ENCODE data around the gene PDE10A.
"Not testable (repeated sequence)": the region's sequence is repeated elsewhere in the genome, so short reads cannot be mapped to it uniquely, and the experiment has no call there.

PDE10A gene

DNA sequence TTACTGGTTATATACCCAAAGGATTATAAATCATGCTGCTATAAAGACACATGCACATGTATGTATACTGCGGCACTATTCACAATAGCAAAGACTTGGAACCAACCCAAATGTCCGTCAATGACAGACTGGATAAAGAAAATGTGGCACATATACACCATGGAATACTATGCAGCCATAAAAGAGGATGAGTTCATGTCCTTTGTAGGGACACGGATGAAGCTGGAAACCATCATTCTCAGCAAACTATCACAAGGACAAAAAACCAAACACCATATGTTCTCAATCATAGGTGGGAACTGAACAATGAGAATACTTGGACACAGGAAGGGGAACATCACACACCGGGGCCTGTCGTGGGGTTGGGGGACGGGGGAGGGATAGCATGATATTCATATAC is 104.9 kb downstream of the PDE10A start:
- DNase-seq (ENCODE audit: extremely low read depth in 1 of 2, low read depth in 1 of 2), result not testable (repeated sequence)

DNA sequence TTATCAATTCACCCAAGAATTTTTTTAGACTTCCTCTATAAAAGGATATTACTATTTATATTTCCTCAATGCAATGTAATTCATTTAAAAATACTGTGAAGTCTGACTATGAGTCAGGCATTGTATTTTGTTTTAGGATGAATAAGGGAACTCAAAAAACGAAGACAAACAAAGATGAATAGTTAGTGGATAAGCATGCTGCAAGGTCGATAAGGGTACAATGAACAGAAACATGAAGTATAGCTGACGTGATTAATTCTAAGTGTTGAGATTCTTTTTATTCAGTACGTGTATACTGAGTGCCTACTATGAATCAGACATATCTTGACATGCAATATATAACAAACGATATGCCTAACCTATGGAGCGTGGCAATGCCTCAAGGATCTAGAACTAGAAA is 105.4 kb downstream of the PDE10A start:
- no peak for DNase-seq (ENCODE audit: extremely low read depth in 1 of 2, low read depth in 1 of 2)

DNA sequence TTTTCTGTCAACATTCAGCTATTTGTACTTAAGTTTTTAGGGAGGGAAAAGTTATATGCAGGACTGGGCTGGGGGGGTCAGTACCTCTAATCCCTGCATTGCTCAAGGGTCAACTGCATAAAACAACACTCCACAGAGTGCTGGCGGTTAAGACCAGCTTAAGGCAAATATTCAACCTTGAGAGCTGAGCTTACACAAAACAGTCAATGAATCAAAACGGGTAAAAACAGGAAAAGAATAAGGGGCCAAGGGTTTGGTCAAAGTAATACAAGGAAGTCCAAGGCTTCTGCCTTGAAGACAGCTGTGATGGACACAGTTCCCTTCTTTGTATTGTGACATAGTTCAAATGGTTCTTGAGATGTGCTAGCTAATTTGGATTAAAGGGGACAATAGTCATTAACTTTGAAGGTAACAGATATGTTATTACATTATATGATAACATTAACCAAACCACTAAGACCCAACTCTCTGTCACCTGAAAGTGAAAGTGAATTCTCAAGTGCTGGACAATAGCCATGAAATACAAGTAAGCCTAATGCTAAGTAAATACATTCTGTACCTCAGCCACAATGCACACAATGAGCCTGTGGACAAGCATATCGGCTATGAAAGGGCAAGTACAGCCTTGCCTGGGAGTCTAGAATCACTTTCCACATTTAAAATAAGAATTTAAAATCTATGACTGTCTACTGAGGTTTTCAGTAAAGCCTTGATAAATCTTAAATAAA is 106.8 kb downstream of the PDE10A start:
- no peak for DNase-seq (ENCODE audit: extremely low read depth in 1 of 2, low read depth in 1 of 2)

DNA sequence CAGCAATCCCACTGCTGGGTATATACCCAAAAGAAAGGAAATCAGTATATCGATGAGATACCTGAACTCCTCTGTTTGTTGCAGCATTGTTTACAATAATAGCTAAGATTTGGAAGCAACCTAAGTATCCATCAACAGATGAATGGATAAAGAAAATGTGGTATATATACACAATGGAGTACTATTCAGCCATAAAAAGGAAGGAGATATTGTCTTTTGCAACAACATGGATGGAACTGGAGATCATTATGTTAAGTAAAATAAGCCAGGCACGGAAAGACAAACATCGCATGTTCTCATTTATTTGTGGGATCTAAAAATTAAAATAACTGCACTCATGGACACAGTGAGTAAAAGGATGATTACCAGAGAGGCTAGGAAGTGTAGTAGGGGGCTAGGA is 108.4 kb downstream of the PDE10A start:
- not testable (repeated sequence) for DNase-seq (ENCODE audit: extremely low read depth in 1 of 2, low read depth in 1 of 2)

DNA sequence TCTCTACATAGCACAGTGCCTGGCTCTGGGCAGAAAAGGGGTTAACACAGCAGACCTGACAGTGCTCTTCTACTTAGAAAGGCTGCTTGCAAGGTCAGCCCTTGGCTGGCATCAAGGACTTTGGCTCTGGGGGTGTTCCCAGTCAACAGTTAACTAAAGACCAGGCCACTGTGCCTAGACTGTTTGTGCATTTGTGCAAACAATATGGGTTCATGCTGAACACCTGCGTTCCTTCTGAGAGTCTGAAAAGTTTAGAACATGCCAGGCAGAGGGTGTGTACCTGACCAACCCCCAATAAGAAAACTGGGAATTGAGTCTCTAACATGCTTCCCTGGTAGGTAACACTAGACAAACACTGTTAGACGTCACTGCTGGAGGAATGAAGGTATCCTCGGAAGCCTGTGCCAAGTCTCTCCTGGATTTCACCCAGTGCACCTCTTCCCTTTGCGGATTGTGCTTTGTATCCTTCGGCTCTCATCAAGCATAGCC is 110.7 kb downstream of the PDE10A start:
- DNase-seq (ENCODE audit: extremely low read depth in 1 of 2, low read depth in 1 of 2), result no peak

DNA sequence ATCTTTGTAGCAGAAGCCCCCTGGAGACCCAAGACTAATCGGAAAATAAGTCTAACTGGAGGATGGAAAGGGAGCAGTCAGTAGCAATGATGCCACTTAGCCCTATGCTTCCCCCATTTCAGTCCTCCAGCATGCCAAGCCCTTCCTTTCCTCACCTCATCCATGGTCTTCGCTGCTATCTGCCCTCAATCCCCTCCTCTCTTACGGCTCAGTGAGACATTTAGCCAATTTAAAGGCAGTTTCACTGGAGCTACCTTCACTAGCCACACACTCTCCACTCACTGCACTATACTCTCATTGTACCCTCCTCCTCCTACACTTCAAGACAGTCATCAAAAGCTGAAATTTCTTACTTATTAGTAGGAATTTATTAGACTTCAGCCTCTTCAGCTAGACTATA is 111.2 kb downstream of the PDE10A start:
- no peak for DNase-seq (ENCODE audit: extremely low read depth in 1 of 2, low read depth in 1 of 2)

DNA sequence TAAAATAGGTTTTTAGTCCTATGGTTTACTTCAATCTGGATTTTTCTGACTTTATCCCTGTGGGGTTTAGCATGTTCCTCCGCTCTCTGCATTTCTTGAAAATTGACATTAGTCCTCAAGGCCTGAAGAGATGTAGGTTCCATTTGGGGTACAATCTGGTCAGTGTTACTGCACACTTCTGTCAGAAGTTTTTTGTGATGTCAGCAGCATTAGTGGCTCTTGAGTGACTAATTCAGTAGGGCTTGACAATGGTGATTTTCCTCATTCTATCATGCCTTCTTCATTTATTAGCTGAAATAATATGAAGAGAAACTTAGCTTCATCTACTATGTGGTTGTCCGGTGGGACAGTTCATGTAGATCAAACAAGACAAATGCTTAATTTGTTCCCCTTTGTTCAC is 114.6 kb downstream of the PDE10A start:
- no peak for DNase-seq (ENCODE audit: extremely low read depth in 1 of 2, low read depth in 1 of 2)

DNA sequence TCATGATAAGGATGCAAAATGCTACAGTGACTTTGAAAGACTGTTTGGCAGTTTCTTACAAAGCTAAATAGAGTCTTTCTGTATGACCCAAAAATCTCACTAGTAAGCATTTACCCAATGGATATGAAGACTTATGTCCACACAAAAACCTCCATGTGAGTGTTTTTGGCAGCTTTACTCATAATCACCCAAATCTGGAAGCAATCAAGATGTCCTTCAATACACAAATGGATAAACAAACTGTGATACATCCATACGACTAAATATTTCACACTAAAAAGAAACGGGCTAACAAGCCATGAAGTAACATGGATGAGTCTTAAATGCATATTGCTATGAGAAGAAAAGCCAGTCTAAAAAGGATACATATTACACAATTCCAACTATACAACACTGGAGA is 117.2 kb downstream of the PDE10A start:
- no peak for DNase-seq (ENCODE audit: extremely low read depth in 1 of 2, low read depth in 1 of 2)

DNA sequence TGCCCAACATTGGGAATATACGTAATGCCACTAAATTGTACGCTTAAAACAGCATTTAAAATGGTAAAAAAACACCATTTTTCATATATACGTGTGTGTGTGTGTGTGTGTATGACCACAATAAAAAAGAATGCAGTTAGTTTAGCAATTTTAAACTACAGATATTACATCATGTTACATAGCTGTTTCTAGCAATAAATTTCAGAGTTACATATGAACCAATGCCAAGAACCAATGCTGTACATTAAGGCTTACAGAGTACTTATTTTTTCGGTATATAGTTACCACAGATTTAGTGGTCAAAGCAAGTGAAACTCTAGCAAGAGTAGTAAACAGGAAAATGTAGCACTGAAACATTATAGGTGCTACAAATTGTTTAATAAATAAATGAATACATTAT is 119.3 kb downstream of the PDE10A start:
- no peak for DNase-seq (ENCODE audit: extremely low read depth in 1 of 2, low read depth in 1 of 2)

DNA sequence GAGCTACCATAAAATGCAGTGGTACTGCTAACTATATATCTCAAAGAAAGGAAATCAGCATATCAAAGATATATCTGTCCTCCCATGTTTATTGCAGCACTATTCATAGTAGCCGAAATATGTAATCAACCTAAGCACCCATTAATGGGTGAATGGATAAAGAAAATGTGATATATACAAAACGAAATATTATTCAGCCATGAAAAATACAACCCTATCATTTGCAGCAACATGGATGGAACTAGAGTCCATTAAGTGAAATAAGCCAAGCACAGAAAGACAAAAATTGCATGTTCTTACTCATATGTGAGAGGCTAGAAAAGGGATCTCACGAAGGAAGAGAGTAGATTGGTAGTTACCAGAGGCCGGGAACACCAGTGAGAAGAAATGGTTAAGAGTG is 126.1 kb downstream of the PDE10A start:
- DNase-seq (ENCODE audit: extremely low read depth in 1 of 2, low read depth in 1 of 2), result no peak

DNA sequence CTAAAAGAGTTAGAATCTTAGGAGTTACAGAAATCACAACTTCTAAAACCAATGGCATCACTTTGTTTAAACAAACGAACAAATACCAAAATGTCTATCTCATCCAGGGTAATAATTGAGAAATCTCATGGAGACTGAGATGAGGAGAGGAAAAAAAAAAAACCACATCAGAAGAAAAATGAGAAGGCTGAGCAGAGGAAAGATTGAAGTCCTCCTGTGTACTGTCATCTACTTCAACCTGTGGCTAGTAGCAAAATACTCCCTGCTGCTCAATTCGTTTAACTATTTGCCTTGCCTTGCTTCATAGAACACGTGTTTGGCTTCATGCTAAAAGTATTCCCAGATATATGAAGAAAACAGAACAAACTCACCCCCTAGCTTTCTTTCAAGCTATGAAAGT is 143.7 kb downstream of the PDE10A start:
- DNase-seq (ENCODE audit: extremely low read depth in 1 of 2, low read depth in 1 of 2), result no peak

DNA sequence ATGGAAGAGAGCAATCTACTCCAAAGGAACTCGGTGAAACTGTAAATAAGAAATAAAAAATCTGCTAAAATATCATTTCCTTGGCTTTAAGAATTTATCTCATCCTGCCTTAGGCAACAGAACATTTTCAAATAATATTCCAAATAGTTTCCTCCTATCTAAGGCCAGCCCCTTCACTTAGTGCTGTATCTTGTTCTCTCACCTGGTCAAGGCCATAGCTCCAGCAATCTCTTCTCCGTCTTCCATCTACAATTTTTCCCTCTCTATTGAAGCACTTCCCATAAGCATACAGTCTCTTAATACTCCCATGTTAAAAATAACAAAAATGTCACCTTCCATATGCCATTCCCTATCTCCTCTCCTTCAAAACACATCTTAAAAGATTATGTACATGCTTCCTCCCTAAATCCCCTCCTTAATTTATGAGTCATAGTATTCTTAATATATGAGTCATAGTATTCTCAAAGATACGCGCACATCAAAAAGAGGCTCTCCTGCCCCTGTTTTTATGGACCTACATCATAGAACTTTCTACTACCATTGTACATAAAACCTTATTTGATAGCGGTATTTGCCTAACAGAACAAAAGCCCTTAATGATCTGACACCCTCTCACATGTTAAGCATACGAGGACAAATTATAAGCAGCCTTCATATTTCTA is 146.9 kb downstream of the PDE10A start:
- no peak for DNase-seq (ENCODE audit: extremely low read depth in 1 of 2, low read depth in 1 of 2)

DNA sequence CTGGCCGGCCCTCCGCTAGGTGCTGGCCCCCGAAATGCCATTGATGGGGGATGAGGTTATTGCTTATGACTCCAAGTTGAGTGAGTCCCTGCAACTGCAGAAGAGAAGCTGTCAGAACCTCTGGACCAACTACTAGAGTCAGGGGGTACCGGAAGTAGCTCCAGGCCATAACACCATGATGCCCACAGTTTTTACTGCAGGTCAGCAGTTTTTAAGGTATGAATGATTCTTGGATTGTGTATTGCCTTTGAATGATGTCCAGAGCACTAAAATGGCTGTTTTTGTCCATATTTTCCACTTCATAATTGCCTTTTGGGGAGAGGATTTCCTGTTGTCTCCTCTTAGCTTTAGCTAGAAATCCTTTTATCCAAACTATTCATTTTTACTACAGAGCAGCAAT is 148.4 kb downstream of the PDE10A start:
- DNase-seq (ENCODE audit: extremely low read depth in 1 of 2, low read depth in 1 of 2), result no peak

DNA sequence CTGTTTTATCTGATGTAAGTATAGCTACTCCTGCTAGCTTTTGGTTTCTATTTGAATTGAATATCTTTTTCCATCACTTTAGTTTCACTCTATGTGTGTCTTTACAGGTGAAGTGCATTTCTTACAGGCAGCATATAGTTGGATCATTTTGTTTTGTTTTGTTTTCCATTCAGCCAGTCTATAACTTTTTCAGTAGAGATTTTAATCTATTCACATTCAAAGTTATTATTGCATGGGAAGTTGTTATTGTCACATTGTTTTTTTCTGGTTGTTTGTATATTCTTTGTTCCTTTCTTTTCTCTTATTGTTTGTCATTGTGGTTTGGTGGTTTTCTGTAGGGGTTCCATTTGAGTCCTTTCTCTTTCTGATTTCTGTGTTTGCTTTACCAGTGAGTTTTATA is 151.2 kb downstream of the PDE10A start:
- no peak for DNase-seq (ENCODE audit: extremely low read depth in 1 of 2, low read depth in 1 of 2)

DNA sequence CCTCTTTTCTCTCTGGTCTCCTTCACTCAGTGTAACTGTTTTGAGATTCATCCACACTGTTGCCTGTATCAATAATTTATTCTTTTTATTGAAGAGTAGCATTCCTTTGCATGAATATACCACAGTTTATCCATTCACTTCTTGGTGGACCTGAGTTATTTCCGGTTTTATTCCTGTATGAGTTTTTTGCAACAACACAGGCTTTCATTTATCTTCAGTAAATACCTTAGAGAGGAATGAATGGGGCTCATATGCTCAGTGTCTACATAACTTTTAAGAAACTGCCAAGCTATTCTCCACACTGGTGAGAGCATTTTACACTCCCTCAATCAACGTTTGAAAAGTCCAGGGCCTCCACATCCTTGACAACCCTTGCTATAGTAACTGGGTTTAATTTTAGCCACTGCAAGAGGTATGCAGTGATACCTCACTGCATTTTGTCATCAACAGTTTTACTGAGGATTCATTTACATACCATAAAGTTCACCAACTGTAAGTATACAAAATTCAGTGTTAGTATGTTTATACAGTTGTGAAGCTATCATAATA is 154.6 kb downstream of the PDE10A start:
- DNase-seq (ENCODE audit: extremely low read depth in 1 of 2, low read depth in 1 of 2), result no peak

DNA sequence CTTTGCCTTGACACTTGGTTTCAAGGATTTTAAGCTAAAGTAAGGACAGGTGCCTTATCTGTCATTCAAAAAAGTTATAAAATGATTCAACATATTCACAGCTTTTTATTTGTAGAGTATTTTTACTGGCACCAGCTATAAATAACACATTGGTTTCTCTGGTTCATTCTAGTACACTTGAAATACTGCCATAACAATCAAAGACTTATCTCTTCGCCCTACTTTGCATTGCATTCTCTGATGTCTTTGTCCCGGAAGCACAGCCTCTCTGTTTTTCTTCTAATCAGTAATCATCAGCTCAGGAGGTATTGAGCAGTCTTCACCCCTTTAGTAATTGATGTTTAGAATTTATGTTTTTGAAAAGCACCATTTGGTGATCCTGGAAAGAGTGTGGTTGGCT is 156.4 kb downstream of the PDE10A start:
- DNase-seq (ENCODE audit: extremely low read depth in 1 of 2, low read depth in 1 of 2), result no peak

DNA sequence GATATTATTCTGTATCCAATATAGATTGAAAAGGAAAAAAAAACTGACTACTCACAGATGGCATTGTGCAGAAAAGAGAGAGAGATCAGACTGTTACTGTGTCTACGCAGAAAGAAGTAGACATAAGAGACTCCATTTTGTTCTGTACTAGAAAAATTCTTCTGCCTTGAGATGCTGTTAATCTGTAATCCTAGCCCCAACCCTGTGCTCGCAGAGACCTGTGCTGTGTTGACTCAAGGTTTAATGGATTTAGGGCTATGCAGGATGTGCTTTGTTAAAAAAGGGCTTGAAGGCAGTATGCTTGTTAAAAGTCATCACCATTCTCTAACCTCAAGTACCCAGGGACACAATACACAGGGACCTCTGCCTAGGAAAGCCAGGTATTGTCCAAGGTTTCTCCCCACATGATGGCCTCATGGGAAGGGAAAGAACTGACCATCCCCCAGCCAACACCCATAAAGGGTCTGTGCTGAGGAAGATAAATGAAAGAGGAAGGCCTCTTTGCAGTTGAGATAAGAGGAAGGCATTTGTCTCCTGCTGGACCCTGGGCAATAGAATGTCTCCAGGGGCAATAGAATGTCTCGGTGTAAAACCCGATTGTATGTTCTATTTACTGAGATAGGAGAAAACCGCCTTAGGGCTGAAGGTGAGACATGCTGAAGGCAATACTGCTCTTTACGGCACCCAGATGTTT is 162.7 kb downstream of the PDE10A start:
- not testable (repeated sequence) for DNase-seq (ENCODE audit: extremely low read depth in 1 of 2, low read depth in 1 of 2)

DNA sequence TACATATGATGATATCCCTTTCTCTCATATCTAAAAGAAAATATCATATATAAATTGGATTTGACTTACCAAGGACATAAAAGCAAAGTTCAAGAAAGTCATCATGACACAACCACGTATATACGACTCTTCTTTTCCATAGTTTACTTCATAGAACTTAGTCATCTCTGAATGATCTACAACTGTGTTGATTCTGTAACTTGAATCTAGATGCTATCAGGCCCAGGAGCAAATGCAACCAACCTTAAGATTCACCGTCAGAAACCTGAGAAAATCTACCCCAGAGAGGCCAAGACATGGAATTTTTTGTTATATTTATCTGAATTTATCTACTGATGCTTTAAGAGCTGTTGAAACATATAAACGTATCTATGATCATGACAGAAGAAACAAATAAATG is 165.6 kb downstream of the PDE10A start:
- DNase-seq (ENCODE audit: extremely low read depth in 1 of 2, low read depth in 1 of 2), result no peak

DNA sequence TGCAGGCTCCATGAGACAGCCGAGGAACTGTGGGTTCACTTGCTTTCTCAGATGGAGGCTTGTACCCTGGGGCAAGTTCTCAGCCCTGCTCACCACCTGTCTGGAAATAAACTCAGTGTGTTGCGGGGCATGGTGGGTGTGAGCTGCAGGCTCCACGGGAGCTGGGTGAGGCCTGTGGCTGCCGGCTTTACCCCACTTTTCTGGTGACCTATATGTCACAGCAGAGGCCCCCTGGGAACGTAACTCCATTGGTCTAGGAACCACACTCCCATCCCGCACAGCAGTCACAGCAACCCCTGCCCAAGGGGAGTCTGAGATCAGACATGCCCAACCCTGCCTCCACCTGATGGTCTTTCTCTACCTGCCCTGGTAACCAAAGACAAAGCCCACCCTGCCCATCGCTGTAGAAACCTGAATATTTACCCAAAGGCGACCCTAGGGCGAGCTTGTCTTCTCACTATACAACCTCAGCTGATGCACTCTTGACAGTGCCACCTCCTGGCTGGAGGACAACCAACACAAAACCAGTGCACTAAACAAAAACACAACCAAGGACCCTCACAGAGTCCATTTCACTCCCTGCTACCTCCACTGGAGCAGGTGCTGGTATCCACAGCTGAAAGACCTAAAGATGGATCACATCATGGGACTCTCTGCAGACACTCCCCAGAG is 174.3 kb downstream of the PDE10A start:
- no peak for DNase-seq (ENCODE audit: extremely low read depth in 1 of 2, low read depth in 1 of 2)

DNA sequence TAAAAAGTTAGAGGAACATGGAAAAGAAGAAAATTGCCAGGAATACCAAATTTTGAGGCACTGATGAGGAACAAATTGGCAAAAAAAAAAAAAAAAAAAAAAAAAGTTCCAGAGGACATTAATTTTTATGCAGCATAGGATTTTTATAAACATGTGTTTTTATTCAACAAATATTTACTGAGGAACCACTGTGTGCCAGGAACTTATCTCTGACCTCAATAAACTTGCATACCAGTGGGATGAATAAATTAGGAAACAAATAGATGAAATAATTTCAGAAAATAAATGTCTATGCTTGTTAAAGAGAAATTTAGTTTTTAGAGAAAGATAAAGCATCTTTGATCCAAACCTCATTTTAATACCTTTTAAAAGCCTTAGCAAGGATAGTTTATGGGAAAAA is 175.1 kb downstream of the PDE10A start:
- DNase-seq (ENCODE audit: extremely low read depth in 1 of 2, low read depth in 1 of 2), result no peak

DNA sequence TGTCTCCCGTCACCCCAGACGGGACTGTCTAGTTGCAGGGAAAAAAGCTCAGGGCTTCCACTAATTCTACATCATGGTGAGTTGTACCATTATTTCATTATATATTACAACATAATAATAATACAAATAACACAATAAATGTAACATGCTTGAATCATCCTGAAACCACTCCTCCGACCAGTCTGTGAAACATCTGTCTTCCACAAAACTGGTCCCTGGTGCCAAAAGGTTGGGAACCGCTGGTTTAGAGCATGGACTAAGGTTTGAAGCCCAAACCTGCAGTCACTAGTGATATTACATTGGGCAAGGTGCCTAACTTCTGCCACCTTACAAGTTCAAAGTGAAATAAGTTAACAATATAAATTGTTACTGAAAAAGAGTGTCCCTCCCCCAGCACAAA is 175.7 kb downstream of the PDE10A start:
- no peak for DNase-seq (ENCODE audit: extremely low read depth in 1 of 2, low read depth in 1 of 2)

Measured in stimulated activated CD8-positive, alpha-beta memory T cell treated with anti-CD3 and anti-CD28 coated beads, Interleukin-7, amount 100 ng/mL, for 48 hours (primary cell).